DND-41 (cell line): Measurements from ENCODE around the gene WNT9A.

ENCODE experiments used
- CTCF ChIP-seq: IDR thresholded peaks from 2 replicates; pipeline ENCODE4 v1.5.1; 2012; ENCODE audit warnings: borderline replicate concordance, low read length, moderate library complexity, mild to moderate bottlenecking; ENCODE audit not compliant: poor library complexity, severe bottlenecking; ENCODE audit errors: extremely low read depth
- EZH2 ChIP-seq: IDR thresholded peaks from 3 replicates; pipeline ENCODE4 v1.6.1; 2012; ENCODE audit warnings: borderline replicate concordance, low read depth, mild to moderate bottlenecking, moderate library complexity, low read length, inconsistent platforms; ENCODE audit not compliant: severe bottlenecking

GRCh38 chr1:227901906-227902640 lies 45.7 kb downstream of the WNT9A start:
- TF ChIP-seq CTCF, result peak; percentile 14
- TF ChIP-seq EZH2, result no peak
